ENCODE results near the gene NFX1. TPM values are rescaled to one million over a fixed set of nuclear protein-coding genes. Genes with fewer than 3 reads are reported as not detected.

NFX1 gene
- total RNA-seq, 6 experiments from 2014 or later: 22.6 to 29.2 (median 24.8) TPM

- H3K27ac ChIP-seq: no peak overlapping the region
- no peak for DNase-seq
- TF ChIP-seq CTCF (IDR thresholded peaks at IDR 0.05): no peak
- no peak for TF ChIP-seq POLR2A (IDR thresholded peaks at IDR 0.05)
- H3K36me3 ChIP-seq: no peaks in the 10 kb centered on the region
- intact Hi-C loops (cut with DNase I): loop anchor here in 1 of 2 donors (5.0 kb wide), 1 partner anchor 62 kb away; no protein-coding TSS in a partner anchor
- peak in 1 of 4 donors; percentile 11 for ATAC-seq
- WGBS (ENCODE audit: insufficient coverage, low coverage, low lambda C conversion rate, missing lambda C conversion rate): 89% methylated on average over 3 of the region's 4 CpGs
- no peaks in the 10 kb centered on the region for H3K27me3 ChIP-seq
- no peaks in the 10 kb centered on the region for H3K9me3 ChIP-seq
- H3K4me1 ChIP-seq: peaks cover 0 to 3% (median 0%) of the 10 kb centered on the region in 4 donors
- H3K4me3 ChIP-seq: no peak overlapping the region
Observed at GRCh38 chr9:33404788-33405362, 114.6 kb downstream of the NFX1 start.

DNA sequence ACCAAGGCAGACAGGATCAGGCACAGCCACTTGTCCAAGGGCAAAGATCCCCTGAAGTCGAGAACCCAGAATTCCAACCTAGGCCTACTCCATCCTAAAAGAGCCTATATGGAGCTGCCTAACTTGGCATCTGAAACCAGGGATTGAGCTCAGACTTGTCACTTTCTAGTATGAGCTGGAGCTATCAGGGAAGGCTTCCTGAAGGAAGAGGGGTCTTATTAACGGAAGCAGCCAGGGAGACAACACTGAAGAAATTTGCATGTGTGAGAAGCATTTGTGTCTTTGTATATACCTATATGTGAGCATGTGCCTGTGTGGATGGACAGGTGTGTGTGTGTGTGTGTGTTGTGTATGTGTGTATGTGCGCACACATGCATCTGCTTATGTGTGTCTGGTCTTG, 116.7 kb downstream of the NFX1 start:
- Histone ChIP-seq H3K27ac (no peak overlapping the region), H3K9me3 (no peaks in the 10 kb centered on the region), H3K36me3 (no peaks in the 10 kb centered on the region), H3K27me3 (no peaks in the 10 kb centered on the region), H3K4me1 (peaks cover 0 to 3% (median 0%) of the 10 kb centered on the region in 4 donors), H3K4me3 (no peak overlapping the region)
- ATAC-seq (no peak), DNase-seq (no peak)
- TF ChIP-seq POLR2A (IDR thresholded peaks at IDR 0.05) (no peak), CTCF (IDR thresholded peaks at IDR 0.05) (no peak)
- intact Hi-C loops (cut with DNase I): no loop called here
- 94% methylated on average over 2 of the region's 3 CpGs for whole genome bisulfite sequencing (ENCODE audit: insufficient coverage, low coverage, low lambda C conversion rate, missing lambda C conversion rate)

DNA sequence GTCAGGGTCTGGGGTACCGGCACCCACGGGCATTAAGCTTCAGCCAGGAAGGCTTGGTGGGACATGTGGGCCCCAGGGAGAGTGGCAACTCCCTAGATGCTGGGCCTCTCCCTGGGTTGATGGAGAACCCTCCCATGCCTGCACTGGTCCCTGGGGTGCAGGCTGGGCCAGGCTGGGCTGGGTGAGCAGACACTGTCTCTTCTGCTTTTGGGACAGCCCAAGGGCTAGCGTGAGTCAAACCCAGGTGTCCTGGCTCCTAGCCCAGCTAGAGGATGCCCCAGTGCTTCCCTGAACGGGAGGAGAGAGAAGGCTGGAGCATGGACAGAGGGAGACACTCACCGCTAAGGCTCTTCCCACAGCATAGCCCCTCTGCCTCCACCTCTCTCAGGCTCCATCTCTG, 117.8 kb downstream of the NFX1 start:
- intact Hi-C loops (cut with DNase I): no loop called here
- DNase-seq (no peak), ATAC-seq (peak in 1 of 4 donors; percentile 26)
- peaks cover 0 to 1% (median 0%) of the 10 kb centered on the region in 4 donors for H3K4me1 ChIP-seq
- no peaks in the 10 kb centered on the region for H3K9me3 ChIP-seq
- TF ChIP-seq CTCF (IDR thresholded peaks at IDR 0.05) (no peak), POLR2A (IDR thresholded peaks at IDR 0.05) (no peak)
- H3K27me3 ChIP-seq: no peaks in the 10 kb centered on the region
- no peak overlapping the region for H3K27ac ChIP-seq
- H3K36me3 ChIP-seq: no peaks in the 10 kb centered on the region
- no peak overlapping the region for H3K4me3 ChIP-seq
- WGBS (ENCODE audit: insufficient coverage, low coverage, low lambda C conversion rate, missing lambda C conversion rate): 100% methylated on average over 1 of the region's 5 CpGs

DNA sequence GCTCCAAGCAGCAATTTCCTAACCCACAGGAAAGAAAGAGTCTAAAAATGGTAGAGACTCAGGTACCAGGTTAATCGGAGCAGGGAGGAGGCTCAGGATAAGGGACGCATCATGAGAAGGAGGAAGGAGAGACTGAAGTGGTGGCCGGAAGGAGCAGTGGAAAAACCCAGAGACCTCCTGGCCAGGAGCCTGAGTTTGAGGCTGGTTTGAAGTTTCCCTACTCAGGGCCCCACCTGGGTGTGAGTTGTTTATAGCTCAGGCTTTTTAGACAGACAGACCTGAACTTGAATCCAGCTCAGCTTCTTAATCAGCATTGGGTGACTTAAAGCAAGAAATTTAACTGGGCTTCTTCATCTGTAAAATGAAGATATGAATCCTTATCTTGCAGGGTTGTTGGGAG, 124.0 kb downstream of the NFX1 start:
- no peak for ATAC-seq
- no peaks in the 10 kb centered on the region for H3K9me3 ChIP-seq
- no peaks in the 10 kb centered on the region for H3K36me3 ChIP-seq
- peaks cover 0 to 18% (median 8%) of the 10 kb centered on the region in 4 donors for H3K4me1 ChIP-seq
- H3K27ac ChIP-seq: no peak overlapping the region
- no peak for TF ChIP-seq CTCF (IDR thresholded peaks at IDR 0.05)
- TF ChIP-seq POLR2A (IDR thresholded peaks at IDR 0.05): no peak
- no peaks in the 10 kb centered on the region for H3K27me3 ChIP-seq
- H3K4me3 ChIP-seq: no peak overlapping the region
- intact Hi-C loops (cut with DNase I): loop anchor here in 1 of 2 donors (5.0 kb wide), 1 partner anchor 43 kb away; no protein-coding TSS in a partner anchor
- 31% methylated on average over 2 of the region's 3 CpGs for WGBS (ENCODE audit: insufficient coverage, low coverage, low lambda C conversion rate, missing lambda C conversion rate)
- DNase-seq: no peak

All from right lobe of liver (tissue), 6 donors.